HG03095 (cell line): Measurements from ENCODE around the gene DDX6.

Experiments used
- ATAC-seq: cut with Tn5 transposase; IDR thresholded peaks from one replicate; pipeline ENCODE4 v1.9.1; 2021; ENCODE audit warnings: moderate library complexity; ENCODE audit not compliant: unreplicated experiment

DDX6 gene

GRCh38 chr11:118705791-118706545 is 85.0 kb downstream of the DDX6 start:
- no peak for ATAC-seq

GRCh38 chr11:118705111-118705741 is 85.7 kb downstream of the DDX6 start:
- ATAC-seq, result no peak

GRCh38 chr11:118703563-118704106 is 87.3 kb downstream of the DDX6 start:
- ATAC-seq, result no peak

GRCh38 chr11:118699506-118700220 is 91.3 kb downstream of the DDX6 start:
- ATAC-seq, result no peak
